GM19023 (cell line): Measurements from ENCODE around the gene CSTF1.

ENCODE experiments used
- ATAC-seq: cut with Tn5 transposase; IDR thresholded peaks from one replicate; pipeline ENCODE4 v1.9.1; 2021; ENCODE audit warnings: mild to moderate bottlenecking, moderate library complexity; ENCODE audit not compliant: unreplicated experiment

CSTF1 gene

GRCh38 chr20:56426926-56427325, 34.5 kb downstream of the CSTF1 start:
- no peak for ATAC-seq

DNA sequence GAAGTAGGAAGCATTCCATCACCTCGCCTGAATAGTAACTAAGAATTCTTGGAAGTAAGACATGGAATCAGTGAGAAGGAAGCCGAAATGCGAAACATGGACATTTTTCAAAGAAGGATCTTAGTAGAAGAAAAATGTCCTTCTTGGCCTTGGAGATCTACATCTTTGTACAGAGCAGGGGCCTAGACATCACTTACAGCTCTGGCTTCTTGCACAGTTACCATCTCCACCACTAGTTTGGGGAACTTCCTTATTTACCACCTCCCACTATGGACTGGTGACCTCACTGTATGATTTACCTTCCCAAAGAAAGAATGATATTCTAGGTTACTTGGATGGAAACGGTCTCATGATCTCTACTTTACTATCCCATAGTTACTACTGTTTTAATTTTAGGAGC, 35.4 kb downstream of the CSTF1 start:
- no peak for ATAC-seq

DNA sequence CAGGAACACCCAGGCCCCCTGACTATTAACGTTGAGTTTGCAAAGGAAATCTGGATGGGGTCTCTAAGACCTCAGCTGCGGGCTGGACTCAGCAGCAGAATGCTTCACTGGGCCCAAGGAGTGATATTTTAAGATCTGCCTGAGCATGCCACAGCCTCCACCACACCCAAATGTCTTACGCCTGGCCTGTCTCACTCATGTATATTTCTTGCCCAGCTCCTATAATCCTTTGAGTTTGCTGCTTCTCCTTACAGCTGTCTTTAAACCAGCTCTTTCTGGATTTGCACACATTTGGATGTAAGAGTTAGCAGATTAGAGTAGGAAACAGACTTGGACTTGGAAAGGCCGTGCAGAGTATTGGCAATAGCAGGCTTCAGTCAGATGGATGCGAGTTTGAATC, 36.0 kb downstream of the CSTF1 start:
- ATAC-seq, result no peak

DNA sequence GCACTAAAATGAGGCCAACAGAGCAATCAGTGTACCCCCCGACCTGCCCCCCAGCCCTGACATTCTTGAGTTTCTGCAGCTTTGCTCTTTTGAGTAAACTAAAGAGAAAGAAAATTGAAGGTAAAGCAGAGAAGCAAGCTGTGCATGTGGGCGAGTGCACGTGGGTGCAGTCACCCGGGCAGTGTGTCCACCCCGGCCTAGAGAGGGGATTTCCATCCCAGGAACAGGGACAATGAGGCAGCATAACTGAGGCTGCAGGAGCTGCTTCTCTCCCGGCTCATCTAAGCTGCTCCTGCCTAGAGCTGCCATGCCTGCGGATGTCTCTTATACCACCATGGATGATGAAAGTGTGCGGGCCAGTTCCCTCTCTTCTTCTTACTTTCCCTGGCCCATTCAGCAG, 36.4 kb downstream of the CSTF1 start:
- ATAC-seq, result no peak

- no peak for ATAC-seq
Observed at GRCh38 chr20:56429502-56429901, 37.1 kb downstream of the CSTF1 start.

- ATAC-seq, result no peak
Observed at GRCh38 chr20:56429941-56430340, 37.5 kb downstream of the CSTF1 start.

DNA sequence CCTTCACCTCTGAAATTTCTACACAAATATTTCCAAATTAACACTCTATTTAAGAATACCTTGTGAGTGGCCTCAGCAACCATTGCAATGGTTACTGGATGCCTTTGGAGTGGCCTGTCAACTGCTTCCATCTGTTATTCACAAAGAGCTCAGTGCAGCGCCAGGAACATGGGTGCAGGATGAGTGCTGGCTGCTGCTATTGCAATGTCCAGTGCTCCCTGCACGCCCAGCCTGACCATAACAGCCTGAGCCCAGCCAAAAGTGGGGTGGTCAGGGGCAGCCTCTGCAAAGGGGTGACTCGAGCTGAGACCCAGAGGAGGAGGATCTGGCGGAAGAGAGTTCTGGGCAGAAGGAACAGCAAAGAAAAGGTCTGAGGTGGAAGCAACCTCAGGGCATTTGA, 38.0 kb downstream of the CSTF1 start:
- ATAC-seq, result no peak

GRCh38 chr20:56430957-56431356, 38.5 kb downstream of the CSTF1 start:
- no peak for ATAC-seq

GRCh38 chr20:56431471-56431870, 39.0 kb downstream of the CSTF1 start:
- ATAC-seq, result no peak

DNA sequence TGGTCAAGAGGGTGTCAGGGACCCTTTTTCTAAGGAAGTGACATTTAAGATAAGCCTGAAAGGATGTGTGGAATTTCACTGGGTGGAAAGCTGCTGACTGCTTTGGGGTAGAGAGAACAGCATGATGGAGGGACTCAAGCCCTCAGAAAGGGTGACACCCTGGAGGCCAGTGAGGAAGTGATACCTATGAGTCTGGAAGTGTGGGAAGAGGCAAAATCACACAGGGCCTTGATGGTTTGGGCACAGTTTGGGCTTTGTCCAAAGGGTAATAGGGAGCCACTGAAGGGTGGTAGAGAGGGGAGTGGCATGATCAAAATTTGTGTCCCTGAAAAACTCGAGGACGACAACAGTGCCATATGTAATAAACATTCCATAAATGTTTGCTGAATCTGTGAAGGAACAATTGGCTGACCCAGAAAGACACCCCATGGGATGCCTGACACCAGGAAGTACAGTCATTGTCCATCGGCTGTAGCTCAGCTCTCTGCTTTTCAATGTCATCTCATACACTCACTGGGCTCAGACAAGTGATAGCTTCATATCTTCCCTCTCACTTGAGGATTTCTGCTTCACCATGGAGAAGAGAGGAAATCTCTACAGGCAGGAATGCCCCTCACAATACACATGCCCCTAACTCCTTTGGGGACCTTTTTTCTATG, 40.9 kb downstream of the CSTF1 start:
- no peak for ATAC-seq

GRCh38 chr20:56433880-56434255, 41.4 kb downstream of the CSTF1 start:
- ATAC-seq, result no peak

DNA sequence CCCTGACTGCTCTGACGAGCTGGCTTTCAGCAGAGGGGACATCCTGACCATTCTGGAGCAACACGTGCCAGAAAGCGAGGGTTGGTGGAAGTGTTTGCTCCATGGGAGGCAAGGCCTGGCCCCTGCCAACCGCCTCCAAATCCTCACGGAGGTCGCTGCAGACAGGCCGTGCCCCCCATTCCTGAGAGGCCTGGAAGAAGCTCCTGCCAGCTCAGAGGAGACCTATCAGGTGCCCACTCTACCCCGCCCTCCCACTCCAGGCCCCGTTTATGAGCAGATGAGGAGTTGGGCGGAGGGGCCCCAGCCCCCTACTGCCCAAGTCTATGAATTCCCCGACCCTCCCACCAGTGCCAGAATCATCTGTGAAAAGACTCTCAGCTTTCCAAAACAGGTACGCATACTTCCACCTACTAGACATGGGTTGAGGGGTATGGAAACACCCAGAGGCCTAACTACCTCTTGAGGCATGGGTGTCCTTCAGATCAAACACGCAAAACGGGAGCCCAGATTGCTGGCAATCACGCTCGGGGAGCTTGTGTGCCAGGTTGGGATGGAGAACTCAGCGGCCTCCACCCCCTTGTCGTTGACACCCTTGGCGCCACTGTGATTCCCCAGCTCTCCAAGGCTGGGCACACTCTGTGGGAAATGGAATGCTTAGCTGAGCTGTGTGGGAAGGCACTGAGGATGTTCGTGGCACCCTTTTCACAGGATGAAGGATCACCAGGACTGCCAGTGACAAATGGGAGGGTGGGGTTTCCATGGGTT, 44.9 kb downstream of the CSTF1 start:
- no peak for ATAC-seq

DNA sequence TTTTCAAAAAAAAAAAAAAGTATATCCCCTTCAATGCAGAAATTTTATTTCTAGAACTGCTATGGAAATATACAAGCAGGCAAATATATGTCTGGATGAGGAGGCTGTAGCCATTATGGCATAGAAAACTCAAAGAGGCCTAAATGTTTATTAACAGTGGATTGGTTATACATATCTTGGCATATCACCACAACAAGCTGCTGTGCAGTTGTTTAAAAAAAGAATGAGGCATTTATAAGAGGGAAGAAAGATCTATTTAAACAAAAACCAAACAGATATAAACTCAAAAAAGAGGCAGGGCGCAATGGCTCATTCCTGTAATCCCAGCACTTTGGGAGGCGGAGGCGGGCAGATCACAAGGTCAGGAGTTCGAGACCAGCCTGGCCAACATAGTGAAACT, 45.8 kb downstream of the CSTF1 start:
- ATAC-seq, result no peak

- ATAC-seq, result no peak
Observed at GRCh38 chr20:56439771-56440291, 47.4 kb downstream of the CSTF1 start.

GRCh38 chr20:56440346-56441007, 48.0 kb downstream of the CSTF1 start:
- peak; percentile 71 for ATAC-seq

DNA sequence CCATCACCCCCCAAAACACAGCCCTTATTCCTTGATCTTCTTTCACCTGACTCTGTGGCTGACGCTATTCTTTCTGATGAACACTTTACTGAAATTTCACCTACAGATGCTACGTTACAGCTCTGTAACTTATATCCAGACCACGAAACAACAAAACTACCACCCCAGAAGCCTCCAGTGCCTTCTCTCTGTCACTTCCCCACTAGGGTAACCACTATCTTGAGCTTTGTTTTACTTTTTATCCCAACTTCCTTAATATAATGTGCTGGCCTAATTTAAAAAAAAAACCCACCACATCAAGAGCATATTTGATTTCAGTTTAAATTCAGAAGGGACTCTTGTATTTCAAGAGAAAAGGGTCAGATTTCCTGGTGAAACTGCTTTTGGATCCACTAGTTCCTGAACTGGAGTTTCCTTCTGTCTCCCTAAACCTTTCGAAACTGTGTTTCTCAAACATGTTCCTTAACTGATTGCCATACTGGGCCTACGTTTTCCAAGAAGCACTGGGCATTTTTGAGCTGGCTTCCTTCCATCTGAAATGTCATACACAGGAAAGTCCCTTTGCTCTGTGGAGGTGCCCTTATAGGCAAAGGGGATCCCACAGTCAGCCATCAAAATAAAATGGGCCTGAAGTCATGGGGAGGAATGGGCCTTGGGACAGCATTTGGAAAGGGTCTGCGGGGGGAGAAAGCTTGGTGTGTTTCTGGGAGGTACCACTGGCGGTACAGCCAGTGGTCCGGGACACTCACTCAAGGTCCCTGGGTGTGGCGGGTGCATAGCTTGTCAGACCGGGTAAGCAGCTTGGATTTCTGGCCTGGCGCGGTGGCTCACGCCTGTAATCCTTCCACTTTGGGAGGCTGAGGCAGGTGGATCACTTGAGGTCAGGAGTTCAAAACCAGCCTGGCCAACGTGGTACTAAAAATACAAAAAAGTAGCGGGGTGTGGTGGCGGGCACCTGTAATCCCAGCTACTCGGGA, 50.2 kb downstream of the CSTF1 start:
- no peak for ATAC-seq

GRCh38 chr20:56443654-56444540, 51.5 kb downstream of the CSTF1 start:
- ATAC-seq, result no peak

- ATAC-seq, result no peak
Observed at GRCh38 chr20:56445130-56445529, 52.7 kb downstream of the CSTF1 start.

GRCh38 chr20:56445540-56445939, 53.1 kb downstream of the CSTF1 start:
- ATAC-seq, result no peak

GRCh38 chr20:56447227-56447626, 54.8 kb downstream of the CSTF1 start:
- ATAC-seq, result no peak
